Neural cell (in vitro differentiated cells): ENCODE measurements around the gene CCDC9B.

Experiments used
- EP300 ChIP-seq: fragments of 450-650 bp; conservative IDR thresholded peaks from 2 replicates; pipeline ENCODE4 v1.6.1; 2014; ENCODE audit warnings: antibody characterized with exemption, mild to moderate bottlenecking, moderate library complexity; ENCODE audit not compliant: poor library complexity, severe bottlenecking
- EZH2 ChIP-seq: fragments of 200-600, 300-800 bp; shearing (Covaris generic), sonication (generic); IDR thresholded peaks from 2 replicates; pipeline ENCODE4 v1.6.1; 2014; ENCODE audit warnings: antibody characterized with exemption, low read length, borderline replicate concordance, mild to moderate bottlenecking; ENCODE audit not compliant: insufficient read depth, poor library complexity, severe bottlenecking
- POLR2AphosphoS5 ChIP-seq: IDR thresholded peaks from 2 replicates; pipeline ENCODE4 v1.6.1; 2012
- REST ChIP-seq: IDR thresholded peaks from 2 replicates; pipeline ENCODE4 v1.6.1; 2012; ENCODE audit warnings: borderline replicate concordance
- SMC3 ChIP-seq: fragments of 450-650 bp; conservative IDR thresholded peaks from 2 replicates; pipeline ENCODE4 v1.6.1; 2014; ENCODE audit warnings: antibody characterized with exemption, mild to moderate bottlenecking, moderate library complexity; ENCODE audit not compliant: poor library complexity
- TF ChIP-seq, protein P1 (sequence below): fragments of 450-650 bp; IDR thresholded peaks from 2 replicates; pipeline ENCODE4 v1.5.1; 2014; ENCODE audit warnings: antibody characterized with exemption, mild to moderate bottlenecking, moderate library complexity; ENCODE audit not compliant: poor library complexity, severe bottlenecking

DNA sequence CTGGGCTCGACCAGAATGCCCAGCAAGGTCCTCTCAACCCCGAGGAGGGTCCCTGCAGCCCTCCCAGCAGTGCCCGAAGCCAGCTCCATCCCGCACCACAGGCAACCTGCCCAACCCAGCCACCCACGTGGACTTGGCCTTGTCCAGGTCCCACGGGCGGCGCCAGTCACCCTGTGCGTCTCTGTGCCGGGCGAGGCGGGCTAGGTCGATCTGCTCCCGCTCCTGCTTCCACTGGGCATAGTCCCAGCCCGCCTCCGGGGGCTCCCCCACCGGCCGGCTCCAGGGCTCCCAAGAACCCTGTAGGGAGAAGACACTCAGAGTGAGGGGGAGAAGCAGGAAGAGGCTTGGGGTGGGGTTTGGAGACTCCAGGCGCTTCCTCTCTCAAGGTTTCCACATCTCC lies 3.1 kb downstream of the CCDC9B start:
- TF ChIP-seq, protein P1, sequence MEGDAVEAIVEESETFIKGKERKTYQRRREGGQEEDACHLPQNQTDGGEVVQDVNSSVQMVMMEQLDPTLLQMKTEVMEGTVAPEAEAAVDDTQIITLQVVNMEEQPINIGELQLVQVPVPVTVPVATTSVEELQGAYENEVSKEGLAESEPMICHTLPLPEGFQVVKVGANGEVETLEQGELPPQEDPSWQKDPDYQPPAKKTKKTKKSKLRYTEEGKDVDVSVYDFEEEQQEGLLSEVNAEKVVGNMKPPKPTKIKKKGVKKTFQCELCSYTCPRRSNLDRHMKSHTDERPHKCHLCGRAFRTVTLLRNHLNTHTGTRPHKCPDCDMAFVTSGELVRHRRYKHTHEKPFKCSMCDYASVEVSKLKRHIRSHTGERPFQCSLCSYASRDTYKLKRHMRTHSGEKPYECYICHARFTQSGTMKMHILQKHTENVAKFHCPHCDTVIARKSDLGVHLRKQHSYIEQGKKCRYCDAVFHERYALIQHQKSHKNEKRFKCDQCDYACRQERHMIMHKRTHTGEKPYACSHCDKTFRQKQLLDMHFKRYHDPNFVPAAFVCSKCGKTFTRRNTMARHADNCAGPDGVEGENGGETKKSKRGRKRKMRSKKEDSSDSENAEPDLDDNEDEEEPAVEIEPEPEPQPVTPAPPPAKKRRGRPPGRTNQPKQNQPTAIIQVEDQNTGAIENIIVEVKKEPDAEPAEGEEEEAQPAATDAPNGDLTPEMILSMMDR = no peak
- TF ChIP-seq SMC3 (no peak), EZH2 (no peak), REST (no peak), EP300 (no peak), POLR2AphosphoS5 (no peak)
